Measurements from ENCODE around the gene PCSK4.

GRCh38 chr19:1483131-1483978 lies 6.8 kb downstream of the PCSK4 start:
- TF ChIP-seq CTCF (conservative IDR thresholded peaks at IDR 0.05), result no peak
- no peak for TF ChIP-seq EZH2 (IDR thresholded peaks at IDR 0.05; ENCODE audit: low read depth)
